ENCODE measurements around the gene DMD.

- TF ChIP-seq POLR2AphosphoS5 (IDR thresholded peaks at IDR 0.05; ENCODE audit: low read depth, low read length) (no peak), POLR2A (IDR thresholded peaks at IDR 0.05; ENCODE audit: low read depth, low read length) (no peak), TAF1 (IDR thresholded peaks at IDR 0.05; ENCODE audit: borderline replicate concordance, low read depth, low read length) (no peak)
Observed at GRCh38 chrX:31633349-31633748, 1578.0 kb downstream of the DMD start.
